Gastrocnemius medialis (tissue), 4 donors: ENCODE results near the gene IRAK1BP1.

Source experiments
- POLR2A ChIP-seq, 2 donors: fragments of 450-650 bp; IDR thresholded peaks; one replicate each; pipeline ENCODE4 v1.6.1; 2017; ENCODE audit warnings: antibody characterized with exemption in 2 of 2, mild to moderate bottlenecking in 2 of 2, moderate library complexity in 2 of 2
- TF ChIP-seq, protein P1 (sequence below), 5 experiments: fragments of 450-650 bp in 3 of 5; fragments of 200-600 bp in 2 of 5; sonication (generic) in 2 of 5; IDR thresholded peaks in 4 of 5; conservative IDR thresholded peaks in 1 of 5; 1 replicate in 4 of 5; 2 replicates in 1 of 5; pipeline ENCODE4 v1.5.1; 2016 to 2019; ENCODE audit warnings: antibody characterized with exemption in 5 of 5, mild to moderate bottlenecking in 3 of 5, moderate library complexity in 3 of 5

DNA sequence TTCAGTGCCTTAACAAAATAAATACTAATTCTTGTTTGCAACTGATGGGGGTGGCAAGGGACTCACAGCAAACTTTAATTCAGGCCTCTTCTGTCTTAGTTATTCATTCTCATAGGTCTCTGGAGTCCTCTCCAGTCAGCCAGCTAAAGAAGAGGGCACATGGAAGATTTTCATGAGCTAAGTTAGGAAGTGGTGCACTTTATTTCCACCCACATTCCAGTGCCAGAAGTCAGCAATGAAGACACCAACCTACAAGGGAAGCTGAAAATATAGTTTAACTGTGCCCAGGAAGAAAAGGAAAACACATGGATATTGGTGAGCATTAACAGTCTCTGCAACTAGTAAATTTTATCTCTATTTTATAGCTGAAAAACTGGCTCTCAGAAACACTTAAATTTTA lies 16.7 kb upstream of the IRAK1BP1 start:
- TF ChIP-seq, protein P1, sequence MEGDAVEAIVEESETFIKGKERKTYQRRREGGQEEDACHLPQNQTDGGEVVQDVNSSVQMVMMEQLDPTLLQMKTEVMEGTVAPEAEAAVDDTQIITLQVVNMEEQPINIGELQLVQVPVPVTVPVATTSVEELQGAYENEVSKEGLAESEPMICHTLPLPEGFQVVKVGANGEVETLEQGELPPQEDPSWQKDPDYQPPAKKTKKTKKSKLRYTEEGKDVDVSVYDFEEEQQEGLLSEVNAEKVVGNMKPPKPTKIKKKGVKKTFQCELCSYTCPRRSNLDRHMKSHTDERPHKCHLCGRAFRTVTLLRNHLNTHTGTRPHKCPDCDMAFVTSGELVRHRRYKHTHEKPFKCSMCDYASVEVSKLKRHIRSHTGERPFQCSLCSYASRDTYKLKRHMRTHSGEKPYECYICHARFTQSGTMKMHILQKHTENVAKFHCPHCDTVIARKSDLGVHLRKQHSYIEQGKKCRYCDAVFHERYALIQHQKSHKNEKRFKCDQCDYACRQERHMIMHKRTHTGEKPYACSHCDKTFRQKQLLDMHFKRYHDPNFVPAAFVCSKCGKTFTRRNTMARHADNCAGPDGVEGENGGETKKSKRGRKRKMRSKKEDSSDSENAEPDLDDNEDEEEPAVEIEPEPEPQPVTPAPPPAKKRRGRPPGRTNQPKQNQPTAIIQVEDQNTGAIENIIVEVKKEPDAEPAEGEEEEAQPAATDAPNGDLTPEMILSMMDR (IDR thresholded peaks at IDR 0.05 in 4 of 5, conservative IDR thresholded peaks at IDR 0.05 in 1 of 5), result no peak
- no peak for TF ChIP-seq POLR2A (IDR thresholded peaks at IDR 0.05)
